ENCODE data around the gene CDC45.
"Not testable (repeated sequence)": the region's sequence is repeated elsewhere in the genome, so short reads cannot be mapped to it uniquely, and the experiment has no call there.

Gene CDC45

GRCh38 chr22:19524170-19525115 lies 44.7 kb downstream of the CDC45 start, which contains the start of gene CLDN5:
Gene CLDN5 (minus strand): TSS chr22:19524410. CDS start chr22:19524255, 155 bp downstream.
- Mint-ChIP-seq H3K27me3 (peaks cover 59% of the 10 kb centered on the region), H3K4me1 (peaks cover 19% of the 10 kb centered on the region), H3K9me3 (no peaks in the 10 kb centered on the region), H3K4me3 (peak within 1 kb of the TSS; percentile 69), H3K36me3 (peaks cover 5% of the 10 kb centered on the region), H3K27ac (peak within 1 kb of the TSS; percentile 73)
- peak; percentile 55 for DNase-seq
- CTCF ChIA-PET = no interaction called here

- peak overlapping the region; percentile 69 for H3K4me3 Mint-ChIP-seq
- CTCF ChIA-PET = interaction anchor here (1.3 kb wide), 1 partner anchor 104 kb away, joined by 4 read pairs; no protein-coding TSS in a partner anchor
Observed at GRCh38 chr22:19525116-19525660, 45.5 kb downstream of the CDC45 start.

GRCh38 chr22:19525666-19526065 lies 45.9 kb downstream of the CDC45 start:
- H3K4me1 Mint-ChIP-seq = peaks cover 19% of the 10 kb centered on the region
- H3K9me3 Mint-ChIP-seq = no peaks in the 10 kb centered on the region
- peak overlapping the region; percentile 1 for H3K4me3 Mint-ChIP-seq
- DNase-seq = no peak
- H3K27me3 Mint-ChIP-seq = peaks cover 66% of the 10 kb centered on the region
- CTCF ChIA-PET = interaction anchor here (1.3 kb wide), 1 partner anchor 104 kb away, joined by 4 read pairs; no protein-coding TSS in a partner anchor
- H3K27ac Mint-ChIP-seq = no peak overlapping the region
- H3K36me3 Mint-ChIP-seq = peaks cover 5% of the 10 kb centered on the region

More at GRCh38 chr22:19525116-19525660, 45.5 kb downstream of the CDC45 start:
- H3K27ac Mint-ChIP-seq = no peak overlapping the region
- peaks cover 19% of the 10 kb centered on the region for H3K4me1 Mint-ChIP-seq
- DNase-seq = no peak
- no peaks in the 10 kb centered on the region for H3K9me3 Mint-ChIP-seq
- peaks cover 5% of the 10 kb centered on the region for H3K36me3 Mint-ChIP-seq
- H3K27me3 Mint-ChIP-seq = peaks cover 61% of the 10 kb centered on the region

- no peak for DNase-seq
- Mint-ChIP-seq H3K27ac (no peak overlapping the region), H3K27me3 (peaks cover 69% of the 10 kb centered on the region), H3K36me3 (peaks cover 4% of the 10 kb centered on the region), H3K4me1 (peaks cover 19% of the 10 kb centered on the region), H3K9me3 (no peaks in the 10 kb centered on the region), H3K4me3 (peak overlapping the region; percentile 1)
- CTCF ChIA-PET = interaction anchor here (1.0 to 1.3 kb wide), 2 partner anchors 23 to 103 kb away, joined by 4 to 5 read pairs; no protein-coding TSS in a partner anchor
Observed at GRCh38 chr22:19526076-19526701, 46.5 kb downstream of the CDC45 start.

- DNase-seq = no peak
- H3K4me1 Mint-ChIP-seq = peaks cover 19% of the 10 kb centered on the region
- CTCF ChIA-PET = interaction anchor here (1.0 to 1.3 kb wide), 2 partner anchors 24 to 102 kb away, joined by 4 to 5 read pairs; no protein-coding TSS in a partner anchor
- H3K4me3 Mint-ChIP-seq = no peak overlapping the region
- H3K9me3 Mint-ChIP-seq = no peaks in the 10 kb centered on the region
- peaks cover 3% of the 10 kb centered on the region for H3K36me3 Mint-ChIP-seq
- H3K27ac Mint-ChIP-seq = no peak overlapping the region
- H3K27me3 Mint-ChIP-seq = peaks cover 71% of the 10 kb centered on the region
Observed at GRCh38 chr22:19526702-19527111, 47.0 kb downstream of the CDC45 start.

- H3K4me3 Mint-ChIP-seq = no peak overlapping the region
- H3K4me1 Mint-ChIP-seq = peaks cover 19% of the 10 kb centered on the region
- no peak overlapping the region for H3K27ac Mint-ChIP-seq
- H3K9me3 Mint-ChIP-seq = no peaks in the 10 kb centered on the region
- no peaks in the 10 kb centered on the region for H3K36me3 Mint-ChIP-seq
- CTCF ChIA-PET = interaction anchor here (1.0 kb wide), 1 partner anchor 24 kb away, joined by 5 read pairs; no protein-coding TSS in a partner anchor
- no peak for DNase-seq
- H3K27me3 Mint-ChIP-seq = peaks cover 73% of the 10 kb centered on the region
Observed at GRCh38 chr22:19527321-19527721, 47.6 kb downstream of the CDC45 start.

GRCh38 chr22:19527861-19528417 lies 48.2 kb downstream of the CDC45 start:
- no peak overlapping the region for H3K4me3 Mint-ChIP-seq
- H3K4me1 Mint-ChIP-seq = peaks cover 16% of the 10 kb centered on the region
- DNase-seq = no peak
- peaks cover 72% of the 10 kb centered on the region for H3K27me3 Mint-ChIP-seq
- H3K9me3 Mint-ChIP-seq = no peaks in the 10 kb centered on the region
- H3K36me3 Mint-ChIP-seq = no peaks in the 10 kb centered on the region
- H3K27ac Mint-ChIP-seq = no peak overlapping the region
- CTCF ChIA-PET = no interaction called here

GRCh38 chr22:19529811-19530210 lies 50.1 kb downstream of the CDC45 start:
- Mint-ChIP-seq H3K4me1 (peaks cover 3% of the 10 kb centered on the region), H3K27me3 (peaks cover 68% of the 10 kb centered on the region), H3K36me3 (no peaks in the 10 kb centered on the region), H3K4me3 (no peak overlapping the region), H3K9me3 (no peaks in the 10 kb centered on the region), H3K27ac (no peak overlapping the region)
- DNase-seq = no peak
- CTCF ChIA-PET = interaction anchor here (1.0 to 1.5 kb wide), 2 partner anchors 23 to 97 kb away, joined by 3 read pairs; no protein-coding TSS in a partner anchor

- DNase-seq = no peak
- Mint-ChIP-seq H3K27ac (no peak overlapping the region), H3K27me3 (peaks cover 65% of the 10 kb centered on the region), H3K9me3 (no peaks in the 10 kb centered on the region), H3K4me1 (no peaks in the 10 kb centered on the region), H3K36me3 (no peaks in the 10 kb centered on the region), H3K4me3 (no peak overlapping the region)
- CTCF ChIA-PET = interaction anchor here (1.0 to 1.5 kb wide), 2 partner anchors 24 to 96 kb away, joined by 3 read pairs; no protein-coding TSS in a partner anchor
Observed at GRCh38 chr22:19530751-19531150, 51.0 kb downstream of the CDC45 start.

- not testable (repeated sequence) for H3K4me3 Mint-ChIP-seq, H3K9me3 Mint-ChIP-seq, DNase-seq, H3K27ac Mint-ChIP-seq, H3K4me1 Mint-ChIP-seq, H3K36me3 Mint-ChIP-seq
- CTCF ChIA-PET = interaction anchor here (1.5 kb wide), 1 partner anchor 95 kb away, joined by 3 read pairs; no protein-coding TSS in a partner anchor
- peaks cover 60% of the 10 kb centered on the region for H3K27me3 Mint-ChIP-seq
Observed at GRCh38 chr22:19531327-19531726, 51.6 kb downstream of the CDC45 start.

GRCh38 chr22:19533049-19533626 lies 53.4 kb downstream of the CDC45 start:
- no peak for DNase-seq
- CTCF ChIA-PET = no interaction called here
- Mint-ChIP-seq H3K4me3 (no peak overlapping the region), H3K27ac (no peak overlapping the region), H3K36me3 (no peaks in the 10 kb centered on the region), H3K9me3 (no peaks in the 10 kb centered on the region), H3K4me1 (no peaks in the 10 kb centered on the region), H3K27me3 (peaks cover 50% of the 10 kb centered on the region)

GRCh38 chr22:19533857-19534256 lies 54.1 kb downstream of the CDC45 start:
- Mint-ChIP-seq H3K27me3 (peaks cover 48% of the 10 kb centered on the region), H3K4me3 (no peak overlapping the region), H3K36me3 (no peaks in the 10 kb centered on the region), H3K9me3 (no peaks in the 10 kb centered on the region), H3K27ac (no peak overlapping the region), H3K4me1 (no peaks in the 10 kb centered on the region)
- no peak for DNase-seq
- CTCF ChIA-PET = no interaction called here

- peaks cover 51% of the 10 kb centered on the region for H3K27me3 Mint-ChIP-seq
- no peak overlapping the region for H3K27ac Mint-ChIP-seq
- no peaks in the 10 kb centered on the region for H3K9me3 Mint-ChIP-seq
- no peak overlapping the region for H3K4me3 Mint-ChIP-seq
- DNase-seq = no peak
- CTCF ChIA-PET = no interaction called here
- H3K36me3 Mint-ChIP-seq = no peaks in the 10 kb centered on the region
- H3K4me1 Mint-ChIP-seq = no peaks in the 10 kb centered on the region
Observed at GRCh38 chr22:19535001-19535400, 55.3 kb downstream of the CDC45 start.
